ENCODE data around the gene JAML. TPM values are rescaled to one million over a fixed set of nuclear protein-coding genes. Genes with fewer than 3 reads are reported as not detected.
A peak's percentile ranks its signal among the peaks of the same experiment; 100 is the strongest.

Gene JAML
- total and polyA plus RNA-seq, 2 of the 13 experiments (the other 11 are each of a cell fraction or from before 2014, with no cell fraction given), result 2.0 to 3.3 TPM

DNA sequence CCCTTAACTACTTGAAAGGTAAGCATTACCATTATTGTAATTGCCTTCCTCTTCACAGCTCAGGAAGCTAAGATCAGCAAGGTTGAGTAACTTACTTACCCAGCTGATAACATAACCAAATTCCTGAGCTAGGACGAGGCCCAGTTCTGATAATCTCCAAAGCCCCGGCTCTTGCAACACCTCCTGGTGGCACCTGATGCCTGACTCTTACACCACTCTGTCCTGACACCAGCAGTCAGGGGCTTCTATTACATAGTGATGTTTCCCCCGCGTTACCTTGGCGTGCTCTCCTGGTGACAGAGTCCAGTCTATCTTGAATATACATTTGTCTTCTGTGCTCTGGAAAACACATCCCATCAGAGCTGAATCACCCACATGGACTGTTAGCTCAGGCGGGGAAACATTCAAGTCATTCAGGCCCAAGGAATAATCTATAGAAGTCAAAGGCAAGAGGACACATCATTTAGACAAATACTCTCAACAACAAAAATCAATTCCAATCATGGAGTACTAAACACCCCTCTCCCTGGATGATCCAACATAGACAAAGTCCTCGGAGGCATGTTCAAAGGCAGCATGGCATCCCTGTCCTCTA is 12.6 kb downstream of the JAML start (continued):
- TF ChIP-seq ZNF737 (CRISPR knock-in tag; IDR thresholded peaks at IDR 0.05; ENCODE audit: borderline replicate concordance), result no peak
- TF ChIP-seq, protein P1, sequence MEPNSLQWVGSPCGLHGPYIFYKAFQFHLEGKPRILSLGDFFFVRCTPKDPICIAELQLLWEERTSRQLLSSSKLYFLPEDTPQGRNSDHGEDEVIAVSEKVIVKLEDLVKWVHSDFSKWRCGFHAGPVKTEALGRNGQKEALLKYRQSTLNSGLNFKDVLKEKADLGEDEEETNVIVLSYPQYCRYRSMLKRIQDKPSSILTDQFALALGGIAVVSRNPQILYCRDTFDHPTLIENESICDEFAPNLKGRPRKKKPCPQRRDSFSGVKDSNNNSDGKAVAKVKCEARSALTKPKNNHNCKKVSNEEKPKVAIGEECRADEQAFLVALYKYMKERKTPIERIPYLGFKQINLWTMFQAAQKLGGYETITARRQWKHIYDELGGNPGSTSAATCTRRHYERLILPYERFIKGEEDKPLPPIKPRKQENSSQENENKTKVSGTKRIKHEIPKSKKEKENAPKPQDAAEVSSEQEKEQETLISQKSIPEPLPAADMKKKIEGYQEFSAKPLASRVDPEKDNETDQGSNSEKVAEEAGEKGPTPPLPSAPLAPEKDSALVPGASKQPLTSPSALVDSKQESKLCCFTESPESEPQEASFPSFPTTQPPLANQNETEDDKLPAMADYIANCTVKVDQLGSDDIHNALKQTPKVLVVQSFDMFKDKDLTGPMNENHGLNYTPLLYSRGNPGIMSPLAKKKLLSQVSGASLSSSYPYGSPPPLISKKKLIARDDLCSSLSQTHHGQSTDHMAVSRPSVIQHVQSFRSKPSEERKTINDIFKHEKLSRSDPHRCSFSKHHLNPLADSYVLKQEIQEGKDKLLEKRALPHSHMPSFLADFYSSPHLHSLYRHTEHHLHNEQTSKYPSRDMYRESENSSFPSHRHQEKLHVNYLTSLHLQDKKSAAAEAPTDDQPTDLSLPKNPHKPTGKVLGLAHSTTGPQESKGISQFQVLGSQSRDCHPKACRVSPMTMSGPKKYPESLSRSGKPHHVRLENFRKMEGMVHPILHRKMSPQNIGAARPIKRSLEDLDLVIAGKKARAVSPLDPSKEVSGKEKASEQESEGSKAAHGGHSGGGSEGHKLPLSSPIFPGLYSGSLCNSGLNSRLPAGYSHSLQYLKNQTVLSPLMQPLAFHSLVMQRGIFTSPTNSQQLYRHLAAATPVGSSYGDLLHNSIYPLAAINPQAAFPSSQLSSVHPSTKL (CRISPR knock-in tag; IDR thresholded peaks at IDR 0.05), result peak; percentile 96
- TF ChIP-seq KDM4B (CRISPR knock-in tag; IDR thresholded peaks at IDR 0.05), result peak; percentile 88; the same call in 1 of the 2 replicates
- TF ChIP-seq ZNF496 (CRISPR knock-in tag; IDR thresholded peaks at IDR 0.05; ENCODE audit: insufficient replicate concordance), result no peak
- TF ChIP-seq SPEN (CRISPR knock-in tag; IDR thresholded peaks at IDR 0.05; ENCODE audit: low read depth), result peak; percentile 49
- peak; percentile 52; the same call in 1 of the 2 replicates for TF ChIP-seq FOXP1 (IDR thresholded peaks at IDR 0.05)
- TF ChIP-seq FOXP1 (CRISPR knock-in tag; IDR thresholded peaks at IDR 0.05), result no peak; the same call in none of the 2 replicates
- TF ChIP-seq, protein P2, sequence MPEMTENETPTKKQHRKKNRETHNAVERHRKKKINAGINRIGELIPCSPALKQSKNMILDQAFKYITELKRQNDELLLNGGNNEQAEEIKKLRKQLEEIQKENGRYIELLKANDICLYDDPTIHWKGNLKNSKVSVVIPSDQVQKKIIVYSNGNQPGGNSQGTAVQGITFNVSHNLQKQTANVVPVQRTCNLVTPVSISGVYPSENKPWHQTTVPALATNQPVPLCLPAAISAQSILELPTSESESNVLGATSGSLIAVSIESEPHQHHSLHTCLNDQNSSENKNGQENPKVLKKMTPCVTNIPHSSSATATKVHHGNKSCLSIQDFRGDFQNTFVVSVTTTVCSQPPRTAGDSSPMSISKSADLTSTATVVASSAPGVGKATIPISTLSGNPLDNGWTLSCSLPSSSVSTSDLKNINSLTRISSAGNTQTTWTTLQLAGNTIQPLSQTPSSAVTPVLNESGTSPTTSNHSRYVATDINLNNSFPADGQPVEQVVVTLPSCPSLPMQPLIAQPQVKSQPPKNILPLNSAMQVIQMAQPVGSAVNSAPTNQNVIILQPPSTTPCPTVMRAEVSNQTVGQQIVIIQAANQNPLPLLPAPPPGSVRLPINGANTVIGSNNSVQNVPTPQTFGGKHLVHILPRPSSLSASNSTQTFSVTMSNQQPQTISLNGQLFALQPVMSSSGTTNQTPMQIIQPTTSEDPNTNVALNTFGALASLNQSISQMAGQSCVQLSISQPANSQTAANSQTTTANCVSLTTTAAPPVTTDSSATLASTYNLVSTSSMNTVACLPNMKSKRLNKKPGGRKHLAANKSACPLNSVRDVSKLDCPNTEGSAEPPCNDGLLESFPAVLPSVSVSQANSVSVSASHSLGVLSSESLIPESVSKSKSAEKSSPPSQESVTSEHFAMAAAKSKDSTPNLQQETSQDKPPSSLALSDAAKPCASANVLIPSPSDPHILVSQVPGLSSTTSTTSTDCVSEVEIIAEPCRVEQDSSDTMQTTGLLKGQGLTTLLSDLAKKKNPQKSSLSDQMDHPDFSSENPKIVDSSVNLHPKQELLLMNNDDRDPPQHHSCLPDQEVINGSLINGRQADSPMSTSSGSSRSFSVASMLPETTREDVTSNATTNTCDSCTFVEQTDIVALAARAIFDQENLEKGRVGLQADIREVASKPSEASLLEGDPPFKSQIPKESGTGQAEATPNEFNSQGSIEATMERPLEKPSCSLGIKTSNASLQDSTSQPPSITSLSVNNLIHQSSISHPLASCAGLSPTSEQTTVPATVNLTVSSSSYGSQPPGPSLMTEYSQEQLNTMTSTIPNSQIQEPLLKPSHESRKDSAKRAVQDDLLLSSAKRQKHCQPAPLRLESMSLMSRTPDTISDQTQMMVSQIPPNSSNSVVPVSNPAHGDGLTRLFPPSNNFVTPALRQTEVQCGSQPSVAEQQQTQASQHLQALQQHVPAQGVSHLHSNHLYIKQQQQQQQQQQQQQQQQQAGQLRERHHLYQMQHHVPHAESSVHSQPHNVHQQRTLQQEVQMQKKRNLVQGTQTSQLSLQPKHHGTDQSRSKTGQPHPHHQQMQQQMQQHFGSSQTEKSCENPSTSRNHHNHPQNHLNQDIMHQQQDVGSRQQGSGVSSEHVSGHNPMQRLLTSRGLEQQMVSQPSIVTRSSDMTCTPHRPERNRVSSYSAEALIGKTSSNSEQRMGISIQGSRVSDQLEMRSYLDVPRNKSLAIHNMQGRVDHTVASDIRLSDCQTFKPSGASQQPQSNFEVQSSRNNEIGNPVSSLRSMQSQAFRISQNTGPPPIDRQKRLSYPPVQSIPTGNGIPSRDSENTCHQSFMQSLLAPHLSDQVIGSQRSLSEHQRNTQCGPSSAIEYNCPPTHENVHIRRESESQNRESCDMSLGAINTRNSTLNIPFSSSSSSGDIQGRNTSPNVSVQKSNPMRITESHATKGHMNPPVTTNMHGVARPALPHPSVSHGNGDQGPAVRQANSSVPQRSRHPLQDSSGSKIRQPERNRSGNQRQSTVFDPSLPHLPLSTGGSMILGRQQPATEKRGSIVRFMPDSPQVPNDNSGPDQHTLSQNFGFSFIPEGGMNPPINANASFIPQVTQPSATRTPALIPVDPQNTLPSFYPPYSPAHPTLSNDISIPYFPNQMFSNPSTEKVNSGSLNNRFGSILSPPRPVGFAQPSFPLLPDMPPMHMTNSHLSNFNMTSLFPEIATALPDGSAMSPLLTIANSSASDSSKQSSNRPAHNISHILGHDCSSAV (CRISPR knock-in tag; IDR thresholded peaks at IDR 0.05; ENCODE audit: borderline replicate concordance), result no peak
- TF ChIP-seq ZBTB20 (CRISPR knock-in tag; IDR thresholded peaks at IDR 0.05; ENCODE audit: borderline replicate concordance, low read depth), result peak; percentile 96
- TF ChIP-seq MYNN (CRISPR knock-in tag; IDR thresholded peaks at IDR 0.05; ENCODE audit: low read depth), result peak; percentile 98
- peak; percentile 43; the same call in 1 of the 2 replicates for TF ChIP-seq ZFP90 (CRISPR knock-in tag; IDR thresholded peaks at IDR 0.05; ENCODE audit: borderline replicate concordance)
- TF ChIP-seq, protein P3, sequence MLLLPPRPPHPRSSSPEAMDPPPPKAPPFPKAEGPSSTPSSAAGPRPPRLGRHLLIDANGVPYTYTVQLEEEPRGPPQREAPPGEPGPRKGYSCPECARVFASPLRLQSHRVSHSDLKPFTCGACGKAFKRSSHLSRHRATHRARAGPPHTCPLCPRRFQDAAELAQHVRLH (CRISPR knock-in tag; IDR thresholded peaks at IDR 0.05; ENCODE audit: borderline replicate concordance, low read depth), result peak; percentile 33; the same call in 1 of the 2 replicates
- TF ChIP-seq HDAC1 (CRISPR knock-in tag; IDR thresholded peaks at IDR 0.05), result peak; percentile 80
- no peak for TF ChIP-seq NPAS2 (CRISPR knock-in tag; IDR thresholded peaks at IDR 0.05; ENCODE audit: borderline replicate concordance)
- TF ChIP-seq MAFG (CRISPR knock-in tag; IDR thresholded peaks at IDR 0.05), result no peak
- peak; percentile 84 for TF ChIP-seq RARA (CRISPR knock-in tag; IDR thresholded peaks at IDR 0.05)
- TF ChIP-seq ZNF510 (CRISPR knock-in tag; IDR thresholded peaks at IDR 0.05; ENCODE audit: low read depth), result 0 out of 2 replicates have a peak, but pooled peaks have one; percentile 70
- TF ChIP-seq RELA (CRISPR knock-in tag; IDR thresholded peaks at IDR 0.05), result no peak
- no peak for TF ChIP-seq ZNF549 (CRISPR knock-in tag; IDR thresholded peaks at IDR 0.05)
